Kidney capillary endothelial cell (primary cell): ENCODE measurements around the gene NCCRP1.

ENCODE experiments used
- DNase-seq: peaks from one replicate; pipeline ENCODE4 v3.0.0-alpha.2; 2018; ENCODE audit warnings: low spot score

Gene NCCRP1

GRCh38 chr19:39180749-39181148, 16.0 kb upstream of the NCCRP1 start:
- no peak for DNase-seq

DNA sequence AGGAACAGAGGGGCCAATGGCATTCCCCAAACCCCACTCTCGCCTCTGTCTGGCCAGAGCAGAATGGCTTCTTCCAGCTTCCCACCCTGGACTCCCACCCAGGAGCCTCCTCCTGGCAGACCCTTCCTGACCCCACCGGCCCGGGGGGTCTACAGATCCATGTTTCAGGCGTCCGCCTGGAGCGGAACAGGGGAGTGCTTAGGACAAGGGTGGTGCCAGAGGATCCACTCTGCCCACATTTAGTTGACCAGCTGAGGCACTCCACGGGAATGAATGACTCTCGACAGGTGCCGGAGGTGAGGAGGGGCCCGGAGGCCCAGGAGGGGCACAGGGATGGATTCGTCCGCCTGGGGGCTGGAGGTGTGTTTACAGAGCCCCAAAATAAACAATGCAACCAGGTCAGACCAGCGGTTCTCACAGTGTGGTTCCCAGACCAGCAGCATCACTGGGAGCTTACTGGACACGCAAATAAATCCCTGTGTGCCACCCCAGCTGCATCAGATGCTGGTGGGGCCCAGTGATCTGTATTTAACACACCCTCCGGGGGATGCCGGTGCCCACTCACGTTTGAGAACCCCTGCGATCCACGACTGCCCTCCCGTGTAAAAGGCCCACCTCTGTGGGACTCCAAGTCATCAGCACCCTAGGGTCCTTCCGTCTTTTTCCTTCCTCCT, 15.1 kb upstream of the NCCRP1 start:
- DNase-seq: no peak

GRCh38 chr19:39182174-39182505, 14.6 kb upstream of the NCCRP1 start:
- no peak for DNase-seq

- no peak for DNase-seq
Observed at GRCh38 chr19:39183104-39183503, 13.7 kb upstream of the NCCRP1 start.

- DNase-seq: no peak
Observed at GRCh38 chr19:39186391-39186790, 10.4 kb upstream of the NCCRP1 start.

GRCh38 chr19:39187552-39187943, 9.2 kb upstream of the NCCRP1 start:
- no peak for DNase-seq

DNA sequence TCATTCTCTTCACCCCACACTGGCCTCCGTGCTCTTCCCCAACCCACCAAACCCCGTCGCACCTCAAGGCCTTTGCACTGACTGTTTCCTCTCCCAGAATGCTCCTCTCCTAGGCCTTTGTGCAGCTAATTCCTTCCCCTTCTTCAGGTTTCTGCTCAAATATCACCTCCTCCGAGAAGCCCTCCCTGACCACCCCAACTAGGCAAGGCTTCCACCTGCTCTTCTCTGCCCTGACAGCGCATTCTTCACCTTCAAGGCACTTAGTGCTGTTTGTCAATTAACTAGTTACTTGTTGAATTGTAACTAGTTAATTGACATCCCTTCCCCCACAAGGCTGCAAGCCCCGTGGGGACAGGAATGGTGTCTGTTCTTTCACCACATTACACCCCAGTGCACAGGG, 7.8 kb upstream of the NCCRP1 start:
- no peak for DNase-seq

DNA sequence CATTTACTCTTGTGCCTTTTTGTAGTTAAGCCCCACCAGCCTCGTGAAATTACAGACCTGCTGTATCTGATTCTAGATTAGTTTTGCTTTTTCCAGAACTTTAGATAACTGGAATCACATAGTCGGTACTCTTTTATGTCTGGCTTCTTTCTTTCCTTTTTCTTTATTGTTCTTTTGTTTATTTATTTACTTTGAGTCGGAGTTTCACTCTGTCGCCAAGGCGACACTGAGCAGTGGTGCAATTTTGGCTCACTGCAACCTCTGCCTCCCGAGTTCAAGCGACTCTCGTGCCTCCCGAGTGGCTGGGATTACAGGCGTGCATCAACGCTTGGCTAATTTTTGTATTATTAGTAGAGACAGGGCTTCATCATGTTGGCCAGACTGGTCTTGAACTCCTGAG, 6.0 kb upstream of the NCCRP1 start:
- DNase-seq: no peak

DNA sequence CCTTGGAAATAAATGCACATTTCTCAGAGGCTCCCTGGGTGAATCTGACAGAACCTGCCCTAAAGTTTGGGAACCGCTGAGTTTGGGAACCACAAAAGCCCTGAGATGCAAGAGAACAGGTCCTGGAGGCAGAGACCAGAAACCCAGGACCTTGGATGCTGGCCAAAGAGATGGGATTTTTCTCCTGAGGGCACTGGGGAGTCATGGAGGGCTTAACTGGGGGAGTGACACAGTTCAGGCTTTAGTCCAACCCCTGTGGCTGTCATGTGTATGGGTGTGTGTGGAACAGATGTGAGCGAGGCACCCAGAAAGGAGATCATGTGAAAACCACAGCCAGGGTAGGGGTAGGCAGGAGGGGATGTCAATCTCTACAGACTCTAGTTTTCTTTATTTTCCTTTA, 3.9 kb upstream of the NCCRP1 start:
- DNase-seq: no peak

DNA sequence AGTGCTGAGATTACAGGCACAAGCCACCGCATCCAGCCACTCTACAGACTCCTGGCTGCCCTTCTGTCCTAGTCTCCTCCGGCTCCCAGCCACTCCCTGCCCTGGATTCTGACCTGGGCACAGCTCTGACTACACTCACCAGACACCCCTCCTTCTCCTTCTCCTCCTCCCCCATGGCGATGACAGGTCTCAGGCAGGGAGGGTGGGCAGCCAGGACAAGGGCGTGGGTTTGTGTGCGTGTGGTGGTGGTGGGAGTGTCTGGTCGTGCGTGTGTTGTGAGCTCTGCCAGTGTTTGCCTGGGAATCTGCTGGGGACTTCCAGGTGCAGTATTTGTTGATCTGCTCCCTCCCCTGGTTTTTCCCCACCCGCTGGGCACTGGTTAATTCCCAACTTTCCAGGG, 3.0 kb upstream of the NCCRP1 start:
- DNase-seq: no peak

DNA sequence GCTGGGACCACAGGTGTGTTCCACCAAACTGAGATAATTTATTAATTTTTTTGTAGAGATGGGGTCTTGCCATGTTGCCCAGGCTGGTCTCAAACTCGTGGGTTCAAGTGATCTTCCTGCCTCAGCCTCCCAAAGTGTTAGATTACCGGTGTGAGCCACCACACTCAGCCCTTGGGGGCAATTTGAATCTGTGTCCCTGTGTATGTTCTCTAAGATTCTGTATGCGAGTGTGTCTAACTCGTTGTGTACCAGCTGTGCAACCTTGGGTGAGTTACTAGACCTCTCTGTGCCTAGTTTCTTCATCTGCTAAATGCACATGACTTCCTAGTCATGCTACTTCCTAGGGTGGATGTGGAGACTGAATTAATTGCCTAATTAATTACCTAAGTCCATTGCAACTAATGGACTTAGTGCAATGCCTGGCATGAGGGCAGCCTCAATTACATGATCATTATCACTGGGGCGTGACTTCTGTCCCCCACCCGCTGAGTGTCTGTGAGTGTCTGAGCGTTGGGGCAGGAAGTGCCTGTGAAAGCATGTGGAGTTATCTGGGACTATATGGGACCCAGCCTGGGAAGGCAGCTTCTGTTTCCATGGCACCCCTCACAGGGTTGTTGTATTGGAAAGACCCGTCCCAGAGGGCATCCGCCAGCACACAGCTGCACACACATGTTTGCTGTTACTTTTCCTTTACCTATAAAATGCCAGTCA, 1.8 kb upstream of the NCCRP1 start:
- no peak for DNase-seq

GRCh38 chr19:39195755-39196154, 1.0 kb upstream of the NCCRP1 start:
- DNase-seq: no peak

DNA sequence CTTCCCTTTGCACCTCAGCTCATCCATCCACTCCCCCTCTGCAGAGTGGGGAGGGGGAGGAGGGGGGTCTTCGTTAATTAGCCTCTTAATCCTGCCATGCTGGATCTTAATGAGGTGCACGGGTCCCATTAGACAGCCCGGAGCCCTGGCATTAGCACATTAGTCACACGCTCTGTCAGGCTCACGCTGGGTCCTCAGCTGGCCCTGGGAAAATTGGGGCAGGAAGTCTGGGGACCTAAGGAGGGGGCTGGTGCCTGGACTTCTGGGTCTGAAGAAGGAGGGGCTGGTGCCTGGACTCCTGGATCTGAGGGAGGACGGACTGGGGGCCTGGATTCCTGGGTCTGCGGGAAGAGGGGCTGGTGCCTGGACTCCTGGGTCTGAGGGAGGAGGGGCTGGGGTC, 444 bp upstream of the NCCRP1 start:
- DNase-seq: no peak

- no peak for DNase-seq
Observed at GRCh38 chr19:39197808-39198207, 1.0 kb downstream of the NCCRP1 start.

- no peak for DNase-seq
Observed at GRCh38 chr19:39199025-39199424, 2.3 kb downstream of the NCCRP1 start.

- DNase-seq: no peak
Observed at GRCh38 chr19:39200066-39200802, 3.5 kb downstream of the NCCRP1 start.

- DNase-seq: no peak
Observed at GRCh38 chr19:39200803-39201115, 4.0 kb downstream of the NCCRP1 start.

GRCh38 chr19:39202998-39203355, 6.2 kb downstream of the NCCRP1 start:
- no peak for DNase-seq

DNA sequence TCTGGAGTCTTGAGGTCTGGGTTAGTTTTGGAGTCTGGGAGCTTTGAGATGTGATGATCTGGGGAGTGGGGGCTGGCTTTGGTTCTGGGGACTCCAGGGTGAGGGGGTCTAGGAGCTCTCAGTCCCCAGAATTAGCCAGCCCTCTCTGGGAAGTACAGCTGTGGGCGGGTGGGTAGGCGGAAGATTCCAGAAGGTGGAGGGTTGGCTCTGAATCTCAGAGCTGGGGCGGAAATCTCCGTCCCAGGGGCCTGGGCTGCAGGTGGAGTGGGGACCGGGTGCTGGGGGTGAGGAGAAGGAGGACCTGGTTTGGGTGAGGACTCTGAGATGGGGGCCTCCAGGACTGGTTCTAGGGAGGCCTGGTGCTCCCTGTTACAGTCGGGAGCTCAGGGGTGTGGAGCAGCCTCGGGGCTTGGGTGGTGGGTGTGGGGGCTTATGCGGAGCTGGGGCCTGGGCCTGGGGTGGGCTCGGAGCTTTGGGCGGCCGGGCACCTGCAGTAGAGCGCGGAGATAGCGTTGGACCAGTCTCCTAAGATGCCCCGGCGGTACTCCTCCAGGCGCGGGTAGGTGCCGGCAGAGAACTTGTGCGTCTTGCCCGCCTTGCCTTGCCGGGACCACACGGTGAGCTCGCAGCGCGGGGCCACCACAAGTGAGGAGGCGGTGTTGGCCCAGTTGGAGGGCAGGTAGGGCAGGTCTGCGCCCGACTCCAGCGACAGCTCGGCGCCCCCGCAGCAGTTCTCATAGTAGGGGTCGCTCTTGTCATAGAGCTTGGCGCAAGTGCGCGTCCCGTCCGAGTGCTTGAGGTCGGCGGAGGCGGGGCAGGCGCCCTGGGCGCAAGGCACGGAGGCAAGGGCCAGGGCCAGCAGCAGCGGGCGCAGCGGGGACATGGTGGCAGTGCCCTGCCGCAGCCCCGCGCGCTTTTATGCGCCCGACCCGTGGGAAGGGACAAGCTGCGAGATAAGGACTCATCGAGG, 6.9 kb downstream of the NCCRP1 start, which contains the start of gene SYCN:
Gene SYCN, minus strand, starts transcription at position 892 of the 970 bp plus-strand sequence. Its CDS starts 9 bp downstream, at position 883.
- no peak for DNase-seq

GRCh38 chr19:39205449-39205764, 8.6 kb downstream of the NCCRP1 start:
- no peak for DNase-seq

- DNase-seq: no peak
Observed at GRCh38 chr19:39206122-39206521, 9.4 kb downstream of the NCCRP1 start.

GRCh38 chr19:39207293-39207836, 10.6 kb downstream of the NCCRP1 start:
- no peak for DNase-seq
